T1000 (cell line): ENCODE results near the gene CPT1B.

Experiments used
- DNase-seq: peaks from one replicate; lab custom pipeline; 2025; ENCODE audit warnings: mixed read lengths; lab: John Stamatoyannopoulos, UW

CPT1B gene

DNA sequence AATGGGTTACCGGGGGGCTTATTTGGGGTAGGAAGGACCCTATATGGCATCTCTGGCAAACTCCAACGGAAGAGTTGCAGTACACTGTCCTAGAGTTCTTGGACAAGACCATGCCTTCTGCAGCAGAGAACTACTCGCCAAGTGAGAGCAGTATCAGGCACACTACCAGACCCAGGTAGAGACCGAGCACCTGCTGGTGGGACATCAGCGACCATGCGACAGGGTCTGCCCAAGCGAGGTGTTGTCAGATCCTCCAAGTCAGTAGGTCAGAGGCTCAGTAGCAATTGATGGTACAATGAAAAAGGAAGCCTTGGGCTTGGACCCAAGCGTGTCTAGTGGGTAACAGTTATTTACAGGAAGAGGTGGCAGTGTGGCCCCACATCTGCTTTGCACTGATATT lies 7.6 kb upstream of the CPT1B start:
- no peak for DNase-seq

DNA sequence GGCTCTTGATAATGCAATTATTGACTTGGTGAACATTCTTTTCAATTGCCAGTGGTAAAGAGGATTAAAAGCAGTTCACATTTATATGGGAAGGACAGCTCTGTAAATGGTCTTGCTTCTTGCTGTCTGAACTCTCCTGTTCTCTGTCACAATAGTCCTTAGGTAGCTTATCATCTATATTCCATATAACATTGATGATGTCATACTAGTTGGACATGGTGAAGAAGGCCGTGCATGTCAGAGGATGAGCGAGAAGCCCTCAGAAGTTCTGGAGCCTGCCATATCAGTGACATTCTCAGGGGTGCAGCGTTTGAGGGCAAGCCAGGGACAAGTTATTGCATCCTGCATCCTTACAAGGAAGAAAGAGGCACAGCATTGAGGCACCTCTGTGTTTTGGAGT lies 7.0 kb upstream of the CPT1B start:
- no peak for DNase-seq

DNA sequence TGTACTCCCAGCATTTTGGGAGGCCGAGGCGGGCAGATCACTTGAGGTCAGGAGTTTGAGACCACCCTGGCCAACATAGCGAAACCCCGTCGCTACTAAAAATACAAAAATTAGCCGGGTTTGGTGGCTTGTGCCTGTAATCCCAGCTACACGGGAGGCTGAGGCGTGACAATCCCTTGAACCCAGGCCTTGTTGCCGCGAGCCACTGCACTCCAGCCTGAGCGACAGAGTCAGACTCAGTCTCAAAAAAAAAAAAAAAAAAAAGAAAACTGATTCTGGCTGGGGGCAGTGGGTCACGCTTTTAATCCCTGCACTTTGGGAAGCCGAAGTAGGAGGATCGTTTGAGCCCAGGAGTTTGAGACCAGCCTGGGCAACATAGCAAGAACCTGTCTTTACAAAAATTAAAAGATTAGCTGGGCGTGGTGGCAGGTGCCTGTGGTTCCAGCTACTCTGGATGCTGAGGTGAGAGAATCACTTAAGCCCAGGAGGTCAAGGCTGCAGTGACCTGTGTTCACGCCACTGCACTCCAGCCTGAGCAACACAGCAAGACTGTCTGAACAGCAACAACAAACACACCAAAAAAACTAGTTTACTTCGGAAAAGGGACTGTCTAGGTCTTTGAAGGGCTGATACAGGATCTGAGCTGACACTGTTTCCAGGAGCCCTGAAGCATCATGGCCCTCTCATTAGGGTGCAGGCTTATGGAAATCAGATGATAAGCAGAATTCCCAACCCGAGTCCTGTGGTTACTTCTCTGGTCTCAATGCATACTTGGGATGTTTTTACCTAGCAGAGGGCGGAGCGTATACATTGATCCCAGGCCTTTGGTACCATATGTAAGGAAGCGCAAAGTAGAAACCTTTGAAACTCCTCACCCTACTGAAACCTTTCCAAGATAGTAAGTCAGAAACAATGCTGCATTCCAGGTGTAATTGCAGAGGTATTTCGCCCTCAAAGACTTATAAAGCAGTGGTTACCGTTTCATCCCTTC lies 6.2 kb upstream of the CPT1B start:
- no peak for DNase-seq

DNA sequence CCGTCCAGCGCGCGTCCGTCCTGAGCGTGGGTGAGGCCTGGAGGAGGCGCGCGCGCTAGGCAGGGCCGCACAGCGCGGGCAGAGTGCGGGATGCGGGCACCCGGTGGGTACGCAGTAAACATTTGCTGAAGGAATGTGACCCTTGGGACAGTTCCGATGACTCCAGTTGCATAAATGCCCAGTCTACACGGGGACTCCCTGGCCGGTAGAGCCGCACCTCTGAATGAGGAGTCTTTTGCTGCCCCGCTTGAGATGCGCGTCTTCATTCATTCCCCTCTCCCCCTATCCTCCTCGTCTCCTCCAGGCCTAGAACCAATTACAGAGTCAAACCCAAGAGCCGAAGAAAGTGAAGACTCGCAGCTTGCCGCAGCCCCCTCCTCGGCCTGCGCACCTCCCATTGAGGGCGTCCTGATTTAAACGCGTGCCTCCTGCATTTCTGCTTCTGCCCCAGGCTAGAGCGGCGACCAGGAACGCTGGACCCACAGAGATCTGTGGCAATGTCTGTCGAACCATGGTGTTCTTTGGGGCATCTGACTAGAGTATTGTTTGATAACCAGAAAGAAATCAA lies 5.2 kb upstream of the CPT1B start:
- DNase-seq: no peak

DNA sequence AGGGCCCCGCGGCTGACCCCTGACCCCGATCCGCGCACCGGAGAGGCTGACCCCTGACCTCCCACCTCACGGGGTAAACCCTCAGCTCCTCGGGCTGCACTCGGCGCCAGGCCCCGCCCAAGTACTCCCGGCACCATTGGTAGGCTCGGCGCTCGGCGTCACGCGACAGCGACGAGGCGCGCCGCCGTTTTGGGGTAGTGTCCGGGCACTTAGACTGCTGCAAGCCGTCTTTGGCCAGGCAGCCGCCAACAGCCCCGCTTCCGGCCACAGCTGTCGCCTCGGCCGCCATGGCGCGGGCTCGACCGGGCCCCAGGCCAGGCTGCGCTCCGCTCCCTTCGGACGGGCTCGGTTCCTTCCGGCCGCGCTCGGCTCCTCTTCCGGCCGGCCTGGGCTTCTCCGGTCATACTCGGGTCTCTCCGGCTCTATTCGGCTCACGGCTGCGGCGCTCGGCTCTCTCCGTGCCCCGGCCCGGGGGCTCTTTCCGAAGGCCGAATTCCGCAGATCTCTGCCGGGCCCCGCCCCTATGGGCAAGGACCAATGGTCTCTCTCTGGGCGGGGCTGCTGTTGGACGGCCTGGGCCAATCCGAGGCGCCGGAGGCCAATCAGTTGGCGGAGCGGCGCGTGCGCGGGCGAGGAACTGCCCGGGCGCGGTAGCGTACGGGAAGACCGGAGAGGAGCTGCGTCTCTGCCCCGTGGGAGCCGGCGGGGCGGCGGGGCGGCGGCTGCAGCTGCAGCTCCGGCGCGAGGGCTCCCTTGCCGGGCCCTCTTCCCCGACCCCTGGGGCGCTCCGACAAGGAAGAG lies 4.5 kb upstream of the CPT1B start, which contains the start of gene CHKB:
TSS of gene CHKB (minus strand) at position 357 of the 801 bp plus-strand sequence. CDS start at position 289, 68 bp downstream.
- DNase-seq: peak; percentile 92

DNA sequence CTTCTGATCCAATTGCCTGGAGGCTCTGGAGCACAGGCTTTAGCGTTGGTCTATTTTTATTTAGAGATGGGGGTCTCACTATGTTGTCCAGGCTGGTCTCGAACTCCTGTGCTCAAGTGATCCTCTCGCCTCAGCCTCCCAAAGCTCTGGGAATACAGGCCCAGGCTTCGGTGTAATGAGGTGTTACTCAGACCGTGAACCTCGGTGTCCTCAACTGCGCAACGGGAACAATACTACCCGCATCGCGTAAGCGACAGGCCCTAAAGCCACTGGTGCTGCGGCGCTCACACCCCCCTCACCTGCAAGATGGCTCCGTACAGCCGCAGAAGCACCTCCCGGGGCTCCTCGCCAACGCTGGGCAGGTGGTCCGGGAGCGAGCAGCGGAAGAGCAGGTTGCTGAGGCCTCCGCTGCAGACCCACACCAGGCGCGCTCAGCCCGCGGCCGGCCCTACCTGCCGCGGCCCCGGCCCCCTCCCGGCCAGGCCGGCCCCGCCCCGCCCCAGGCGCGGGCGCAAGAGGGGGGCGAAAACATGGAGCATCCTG lies 3.8 kb upstream of the CPT1B start:
- DNase-seq: no peak

DNA sequence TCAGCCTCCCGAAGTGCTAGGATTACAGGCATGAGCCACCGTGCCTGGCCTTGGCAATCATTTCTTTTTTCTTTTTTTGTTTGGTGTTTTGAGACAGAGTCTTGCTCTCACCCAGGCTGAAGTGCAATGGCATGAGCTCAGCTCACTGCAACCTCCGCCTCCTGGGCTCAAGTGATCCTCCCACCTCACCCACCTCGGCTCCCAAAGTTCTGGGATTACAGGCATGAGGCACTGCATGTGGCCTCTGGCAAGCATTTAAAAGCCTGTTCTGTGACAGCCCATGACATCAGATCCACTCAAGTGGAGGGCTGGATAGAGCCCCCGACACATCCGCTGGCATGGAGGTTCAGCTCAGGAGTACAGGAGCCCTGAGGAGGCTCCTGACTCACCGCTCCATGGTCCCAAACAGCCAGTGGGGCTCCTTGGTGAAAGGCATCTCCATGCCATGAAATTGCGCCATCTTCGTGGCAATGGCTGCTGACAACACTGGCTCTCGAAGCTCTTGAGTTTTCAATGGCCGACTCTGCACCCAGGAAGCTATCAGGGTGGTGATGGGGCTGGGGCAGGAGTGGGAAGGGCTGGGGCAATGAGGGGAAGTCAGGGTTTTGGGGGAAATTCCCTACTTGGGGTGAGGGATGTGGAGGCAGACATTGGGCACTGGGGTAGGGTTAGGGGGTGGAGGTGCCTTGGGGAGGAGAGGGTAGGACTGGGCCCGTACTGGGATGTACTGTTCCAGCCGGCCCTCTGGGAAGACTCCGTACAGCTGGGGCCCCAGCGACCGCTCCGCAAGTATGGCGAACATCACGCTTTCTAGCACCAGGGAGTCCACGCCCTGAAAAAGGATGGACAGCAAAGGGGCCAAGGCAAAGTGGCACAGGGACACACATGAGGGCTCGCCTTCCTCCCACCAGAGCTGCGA lies 3.1 kb upstream of the CPT1B start:
- DNase-seq: no peak

DNA sequence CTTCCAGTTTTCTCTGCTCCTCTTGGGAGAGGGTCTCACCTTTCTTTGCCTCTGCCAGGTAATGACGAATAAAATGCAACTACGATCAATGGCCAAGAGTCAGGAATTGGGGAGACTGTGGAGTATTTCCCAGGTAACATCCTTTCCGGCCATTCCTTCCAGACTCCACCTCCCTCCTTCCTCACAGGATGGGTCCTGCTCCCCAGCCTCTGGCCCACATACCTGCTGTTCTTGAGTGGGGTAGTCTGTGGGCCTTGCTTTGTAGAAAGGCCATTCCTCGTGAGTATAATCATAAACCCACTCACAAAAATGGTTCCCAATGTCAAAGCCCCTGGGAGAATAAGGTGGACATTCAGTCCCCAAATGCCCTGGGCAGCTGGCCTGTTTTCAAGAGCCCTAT lies 1.5 kb upstream of the CPT1B start:
- DNase-seq: no peak

DNA sequence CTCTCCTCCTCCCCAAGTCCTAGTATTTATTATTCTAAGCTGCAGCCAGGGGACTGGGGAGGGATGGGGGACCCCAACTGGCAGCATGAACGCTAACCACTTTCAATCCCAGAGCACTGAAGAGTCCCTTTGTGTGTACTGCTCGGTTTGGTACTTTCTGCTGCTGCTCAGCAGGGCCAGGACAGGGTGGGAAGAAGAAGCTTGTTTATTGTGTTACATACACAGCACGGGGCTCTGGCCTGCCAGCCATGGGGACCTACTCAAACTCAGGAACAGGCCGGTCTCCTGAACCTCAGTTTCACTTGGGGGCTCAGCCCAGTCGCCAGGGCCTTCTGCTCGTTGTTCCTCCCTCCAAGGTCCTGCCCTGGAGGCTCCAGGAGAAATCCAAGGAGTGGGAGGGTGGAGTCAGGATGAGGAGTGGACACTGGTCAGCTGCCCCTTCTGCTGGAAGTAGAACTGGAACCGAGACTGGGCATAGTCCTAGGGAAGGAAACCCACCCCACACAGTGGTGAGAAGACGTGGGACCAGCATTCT lies 616 bp upstream of the CPT1B start:
- DNase-seq: no peak

DNA sequence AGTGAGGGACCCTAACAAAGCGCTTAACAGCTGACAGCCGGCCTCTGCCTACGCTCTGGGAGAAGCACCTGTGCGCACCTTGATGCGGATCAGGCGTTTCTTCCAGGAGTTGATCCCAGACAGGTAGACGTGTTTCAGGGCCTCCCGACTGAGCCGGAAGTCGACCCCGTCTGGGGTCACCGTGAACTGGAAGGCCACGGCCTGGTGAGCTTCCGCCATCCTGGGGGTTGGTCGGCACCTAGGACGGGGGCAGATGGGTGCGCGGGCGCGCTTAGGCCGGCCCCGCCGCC lies 585 bp downstream of the CPT1B start:
- DNase-seq: no peak

DNA sequence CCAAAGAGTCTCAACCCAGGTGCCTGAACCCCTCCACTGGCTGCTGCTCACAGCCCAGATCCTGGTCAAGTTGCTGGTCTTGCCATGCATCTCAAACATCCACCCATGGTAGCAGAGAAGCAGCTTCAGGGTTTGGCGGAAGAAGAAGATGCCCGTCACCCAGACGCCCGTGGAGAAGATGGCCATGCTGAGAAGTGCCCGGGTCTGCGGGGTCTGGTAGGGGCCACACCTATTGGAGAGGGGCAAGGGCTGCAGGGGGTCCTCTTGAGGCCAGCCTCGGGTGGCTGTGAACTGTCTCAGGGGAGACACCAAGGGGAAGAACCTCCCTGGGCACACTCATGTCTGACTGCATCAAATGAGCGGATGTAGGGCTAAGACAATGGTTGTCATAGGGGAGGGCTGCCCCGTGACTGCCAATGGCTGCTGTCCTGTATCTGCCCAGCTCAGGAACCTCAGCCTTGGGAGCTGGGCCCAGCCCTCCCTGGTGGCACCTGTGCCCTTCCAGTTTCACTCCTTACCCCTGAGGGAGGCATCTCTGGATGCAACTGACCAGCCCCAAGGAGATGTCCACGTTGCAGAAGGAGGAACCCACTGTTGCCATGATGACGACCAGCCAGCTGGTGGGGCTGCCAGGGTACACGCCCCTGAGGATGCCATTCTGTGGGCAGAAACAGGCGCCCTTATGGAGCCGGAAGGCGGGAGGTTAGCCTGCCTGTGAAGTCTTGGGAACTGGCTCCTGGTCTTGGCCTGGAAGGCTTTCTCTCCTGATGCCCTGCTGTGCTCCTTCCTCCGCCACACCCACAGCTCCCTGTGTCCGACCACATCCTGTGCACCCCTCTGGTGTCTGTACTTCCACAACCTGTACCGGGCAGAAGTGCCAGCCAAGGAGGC lies 1.2 kb downstream of the CPT1B start:
- no peak for DNase-seq

DNA sequence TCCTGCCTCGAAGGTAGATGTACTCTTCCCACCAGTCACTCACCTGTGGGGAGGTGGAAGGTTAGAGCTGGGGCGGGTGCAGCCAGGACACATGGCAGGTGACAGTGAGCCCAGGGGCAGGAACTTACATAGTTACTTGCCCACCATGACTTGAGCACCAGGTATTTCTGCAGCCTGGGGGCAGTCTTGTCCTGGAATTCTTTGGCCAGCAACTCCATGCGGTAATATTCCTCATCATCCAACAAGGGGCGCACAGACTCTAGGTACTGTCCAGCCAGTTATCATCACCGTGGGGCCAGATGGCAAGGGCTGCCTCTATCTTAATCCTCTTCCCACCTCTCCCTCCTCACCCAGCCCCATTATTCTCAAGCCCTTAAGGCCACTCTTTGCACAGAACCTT lies 2.2 kb downstream of the CPT1B start:
- DNase-seq: no peak

DNA sequence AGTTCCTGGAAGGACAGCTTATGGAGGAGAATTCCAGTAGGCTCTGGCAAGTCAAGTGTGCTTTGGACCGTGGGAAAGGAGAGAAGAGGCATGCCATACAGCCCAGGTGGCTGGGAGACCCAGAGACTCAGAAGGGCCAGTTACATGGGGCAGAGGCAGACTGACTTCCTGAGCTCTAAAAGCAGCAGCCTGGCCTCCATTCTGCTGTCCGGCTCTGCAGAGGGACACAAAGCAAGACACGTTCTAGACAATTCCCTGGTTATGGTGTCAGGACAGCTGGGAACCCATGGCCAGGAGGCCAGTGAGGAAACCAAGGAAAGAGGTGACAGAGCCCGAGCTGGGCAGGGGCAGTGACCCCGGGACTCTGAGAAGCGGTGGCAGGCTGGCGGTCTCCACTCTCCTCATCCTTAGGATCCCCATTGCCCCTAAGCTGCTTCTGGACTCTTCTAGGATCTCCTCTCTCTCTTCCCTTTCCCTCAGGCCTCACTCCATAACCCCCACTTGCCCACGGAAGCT lies 2.7 kb downstream of the CPT1B start:
- no peak for DNase-seq

DNA sequence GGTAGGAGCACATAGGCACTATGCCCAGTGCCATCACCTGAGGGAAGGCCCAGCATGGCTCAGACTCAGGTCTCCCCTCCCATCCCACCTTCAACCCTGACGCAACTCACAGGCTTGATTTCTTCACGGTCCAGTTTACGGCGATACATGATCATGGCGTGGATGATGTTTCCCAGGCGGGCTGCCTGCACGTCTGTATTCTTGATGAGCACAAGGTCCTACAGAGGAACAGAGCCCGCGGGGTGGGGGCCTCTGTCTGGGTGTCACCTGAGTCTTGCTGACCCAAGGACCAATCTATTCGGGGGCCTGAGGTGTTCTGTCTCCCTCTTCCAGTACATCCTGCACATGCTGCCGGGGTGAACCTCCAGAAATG lies 3.9 kb downstream of the CPT1B start:
- no peak for DNase-seq

DNA sequence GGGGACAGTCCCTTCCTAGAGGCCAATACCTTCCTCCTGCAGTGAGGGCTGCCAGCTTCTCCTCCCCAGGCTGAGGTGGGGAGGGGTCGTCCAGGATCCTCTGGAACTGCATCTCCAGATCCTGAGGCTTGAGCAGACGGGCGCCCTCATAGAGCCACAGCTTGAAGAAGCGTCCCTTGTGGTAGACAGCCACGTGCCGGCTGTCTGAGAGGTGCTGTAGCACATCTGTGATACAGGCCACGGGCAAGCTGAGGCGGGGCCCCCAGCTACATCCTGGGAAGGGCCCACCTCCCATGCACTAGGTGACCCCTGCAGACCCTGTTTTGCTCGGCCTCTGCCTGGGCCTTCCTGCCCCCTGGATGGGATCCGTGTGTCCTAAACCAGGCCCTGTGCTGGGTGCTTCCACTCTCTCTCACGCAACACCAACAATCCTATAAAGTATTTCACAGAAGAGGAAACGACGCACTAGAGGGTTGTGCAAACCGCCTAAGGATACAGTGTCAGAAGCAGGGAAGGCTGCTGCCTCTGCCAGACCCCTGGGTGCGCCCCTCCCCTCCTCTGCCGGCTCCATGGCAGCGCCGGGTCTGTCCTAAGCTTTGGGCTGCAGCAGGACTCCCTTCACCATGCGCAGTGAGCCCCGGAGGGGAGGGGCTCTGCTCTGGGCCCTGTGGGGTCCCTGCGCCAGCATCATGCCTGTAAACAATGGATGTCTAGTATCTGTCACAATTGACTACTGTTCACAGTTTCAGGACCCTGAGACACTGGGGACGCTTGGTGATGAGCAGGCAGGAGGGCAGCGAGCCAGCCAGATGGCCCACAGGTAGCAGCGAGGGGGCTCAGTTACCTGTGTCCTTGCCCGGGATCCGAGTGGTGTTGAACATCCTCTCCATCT lies 4.5 kb downstream of the CPT1B start:
- no peak for DNase-seq

DNA sequence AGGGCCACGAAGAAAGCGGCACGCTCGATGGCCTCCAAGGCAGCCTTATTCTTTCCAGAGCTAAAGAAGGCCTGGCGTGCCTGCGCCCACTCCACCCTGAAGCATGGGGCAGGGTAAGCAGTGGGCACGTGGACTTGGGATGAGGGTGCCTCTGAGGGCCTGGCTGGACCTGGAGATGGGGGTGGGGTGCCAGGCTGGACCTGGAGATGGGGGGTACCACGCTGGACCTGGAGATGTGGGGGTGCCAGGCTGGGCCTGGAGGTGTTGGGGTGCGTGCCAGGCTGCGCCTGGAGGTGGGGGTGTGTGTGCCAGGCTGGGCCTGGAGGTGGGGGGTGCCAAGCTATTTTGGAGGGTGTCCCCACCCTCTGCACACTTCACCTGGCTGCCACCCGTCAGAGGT lies 5.3 kb downstream of the CPT1B start:
- no peak for DNase-seq

DNA sequence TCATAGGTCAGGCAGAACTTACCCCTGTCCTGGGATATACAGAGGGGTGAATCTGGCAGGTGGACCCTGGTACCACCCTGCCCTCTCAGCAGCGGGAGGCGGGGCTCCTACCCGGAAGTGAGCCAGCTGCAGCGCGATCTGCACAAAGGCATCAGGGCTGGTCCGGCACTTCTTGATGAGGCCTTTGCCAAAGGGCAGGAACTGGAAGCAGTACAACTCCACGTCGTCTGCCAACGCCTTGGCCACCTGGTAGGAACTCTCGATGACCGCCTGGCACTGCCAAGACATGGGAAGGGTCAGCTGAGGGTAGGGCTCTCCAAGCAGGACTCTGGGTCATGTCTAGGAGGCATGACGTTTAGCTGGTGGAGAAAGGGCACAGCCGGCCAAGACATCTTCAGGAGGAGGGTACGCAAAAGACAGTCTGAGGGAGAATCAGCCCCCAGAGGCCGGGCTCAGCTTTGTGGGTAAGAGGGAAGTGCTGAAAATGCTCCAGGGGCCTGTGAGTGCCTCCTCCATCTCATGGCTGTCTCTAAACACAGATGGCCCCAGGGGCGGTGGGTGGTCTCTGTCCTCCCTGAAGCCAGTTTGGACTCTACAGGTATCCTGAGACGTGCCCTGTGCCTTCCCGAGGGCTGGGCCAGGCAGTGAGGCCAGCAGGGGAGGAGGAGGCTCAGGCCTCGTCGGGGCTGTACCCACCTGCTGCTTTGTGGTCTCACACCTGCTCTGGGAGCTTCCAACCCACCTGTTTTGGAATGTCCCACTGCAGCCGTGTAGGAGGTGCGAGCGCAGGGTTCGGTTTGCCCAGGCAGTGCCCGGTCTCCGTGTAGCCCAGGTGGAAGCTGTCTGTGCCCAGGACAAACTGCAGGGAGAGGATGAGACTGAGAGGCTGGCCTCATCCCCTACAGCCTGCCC lies 6.7 kb downstream of the CPT1B start:
- no peak for DNase-seq

DNA sequence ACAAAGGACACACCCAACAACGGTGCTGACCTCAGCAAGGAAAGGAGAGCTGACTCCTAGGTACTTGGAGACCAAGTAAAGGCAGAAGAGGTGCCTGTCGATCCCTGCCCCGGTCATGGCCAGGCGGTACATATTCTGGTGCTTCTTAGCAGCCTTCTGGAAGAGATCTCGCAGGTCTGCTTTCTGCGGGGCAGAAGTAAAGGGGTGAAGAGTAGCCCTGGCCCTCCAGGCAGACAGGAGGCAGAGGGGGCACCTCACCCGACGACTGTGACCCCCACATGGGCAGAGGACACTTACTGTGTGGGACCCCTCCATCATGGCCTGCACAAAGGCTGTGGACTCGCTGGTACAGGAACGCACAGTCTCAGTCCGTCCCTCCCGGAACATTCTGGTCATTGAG lies 7.4 kb downstream of the CPT1B start:
- no peak for DNase-seq
